ENCODE measurements around the gene CSMD2.

CSMD2 gene

GRCh38 chr1:33656467-33657005 lies 508.5 kb downstream of the CSMD2 start:
- DNase-seq, result no peak

GRCh38 chr1:33655496-33655895 lies 509.5 kb downstream of the CSMD2 start:
- no peak for DNase-seq

- no peak for DNase-seq
Measured at GRCh38 chr1:33654267-33654834, 510.7 kb downstream of the CSMD2 start.

- DNase-seq, result no peak
Measured at GRCh38 chr1:33653226-33653625, 511.8 kb downstream of the CSMD2 start.

GRCh38 chr1:33650708-33651107 lies 514.3 kb downstream of the CSMD2 start:
- DNase-seq, result no peak

- DNase-seq, result no peak
Measured at GRCh38 chr1:33649759-33650158, 515.3 kb downstream of the CSMD2 start.

- DNase-seq, result no peak
Measured at GRCh38 chr1:33643216-33643615, 521.8 kb downstream of the CSMD2 start.

GRCh38 chr1:33641104-33641830 lies 523.8 kb downstream of the CSMD2 start:
- DNase-seq, result no peak

- DNase-seq, result no peak
Measured at GRCh38 chr1:33640114-33640660, 524.8 kb downstream of the CSMD2 start.

GRCh38 chr1:33637846-33638440 lies 527.1 kb downstream of the CSMD2 start:
- DNase-seq, result no peak

GRCh38 chr1:33636209-33636608 lies 528.8 kb downstream of the CSMD2 start:
- no peak for DNase-seq

- DNase-seq, result no peak
Measured at GRCh38 chr1:33635336-33636012, 529.6 kb downstream of the CSMD2 start.

GRCh38 chr1:33634806-33635205 lies 530.2 kb downstream of the CSMD2 start:
- DNase-seq, result no peak

- no peak for DNase-seq
Measured at GRCh38 chr1:33634143-33634542, 530.9 kb downstream of the CSMD2 start.

GRCh38 chr1:33633019-33633801 lies 531.8 kb downstream of the CSMD2 start:
- peak; percentile 27 for DNase-seq

GRCh38 chr1:33630686-33631085 lies 534.3 kb downstream of the CSMD2 start:
- DNase-seq, result no peak

GRCh38 chr1:33626801-33627200 lies 538.2 kb downstream of the CSMD2 start:
- no peak for DNase-seq

GRCh38 chr1:33624991-33625870 lies 539.8 kb downstream of the CSMD2 start:
- DNase-seq, result no peak

GRCh38 chr1:33624261-33624990 lies 540.6 kb downstream of the CSMD2 start:
- no peak for DNase-seq

GRCh38 chr1:33623811-33624210 lies 541.2 kb downstream of the CSMD2 start:
- no peak for DNase-seq

GRCh38 chr1:33622757-33623156 lies 542.3 kb downstream of the CSMD2 start:
- no peak for DNase-seq

All from GF-D8 (cell line).